Loucy (cell line): Measurements from ENCODE around the gene PTBP1.

Experiments used
- H2AFZ ChIP-seq: fragments of 200-600 bp; sonication (generic); 2 replicates; pipeline ENCODE4 v1.6.0; 2016; ENCODE audit warnings: antibody characterized with exemption, mild to moderate bottlenecking, low read length, moderate library complexity
- H3F3A ChIP-seq: fragments of 200-600 bp; 2 replicates; pipeline ENCODE4 v1.6.0; 2016; ENCODE audit warnings: antibody characterized with exemption, low read depth, mild to moderate bottlenecking
- H3K27me3 ChIP-seq: fragments of 200-600 bp; sonication (generic); 2 replicates; pipeline ENCODE4 v1.6.1; 2014; ENCODE audit warnings: low read length, mild to moderate bottlenecking; ENCODE audit not compliant: insufficient read depth, poor library complexity, severe bottlenecking
- H3K36me3 ChIP-seq: fragments of 200-600 bp; sonication (generic); 2 replicates; pipeline ENCODE4 v1.6.1; 2016; ENCODE audit warnings: low read length; ENCODE audit not compliant: insufficient read depth
- H3K4me1 ChIP-seq: fragments of 200-600 bp; sonication (generic); 2 replicates; pipeline ENCODE4 v1.5.1; 2014; ENCODE audit warnings: low read length, mild to moderate bottlenecking; ENCODE audit not compliant: insufficient read depth, poor library complexity, severe bottlenecking
- H3K4me2 ChIP-seq: fragments of 200-600 bp; sonication (generic); 2 replicates; pipeline ENCODE4 v1.6.0; 2014; ENCODE audit warnings: antibody characterized with exemption, low read length, low read depth, mild to moderate bottlenecking; ENCODE audit not compliant: poor library complexity, severe bottlenecking
- H3K4me3 ChIP-seq: fragments of 200-600 bp; sonication (generic); 2 replicates; pipeline ENCODE4 v1.5.1; 2014; ENCODE audit warnings: low read length, mild to moderate bottlenecking, mixed read lengths; ENCODE audit not compliant: poor library complexity, severe bottlenecking
- H3K79me2 ChIP-seq: fragments of 200-600 bp; sonication (generic); 2 replicates; pipeline ENCODE4 v1.6.1; 2014; ENCODE audit warnings: low read length; ENCODE audit not compliant: insufficient read depth
- H3K9ac ChIP-seq: fragments of 200-600 bp; sonication (generic); 2 replicates; pipeline ENCODE4 v1.6.0; 2014; ENCODE audit warnings: mild to moderate bottlenecking, low read depth, low read length, moderate library complexity; ENCODE audit not compliant: poor library complexity, severe bottlenecking
- H3K9me2 ChIP-seq: fragments of 200-600 bp; sonication (generic); replicated peaks from 2 replicates; pipeline ENCODE4 v1.6.1; 2016; ENCODE audit warnings: low read depth, low read length, mixed read lengths
- H3K9me3 ChIP-seq: fragments of 200-600 bp; sonication (generic); 2 replicates; pipeline ENCODE4 v1.6.1; 2014; ENCODE audit warnings: mild to moderate bottlenecking, antibody characterized with exemption, low read length, low read depth; ENCODE audit not compliant: insufficient read depth
- H4K20me1 ChIP-seq: fragments of 200-600 bp; sonication (generic); 2 replicates; pipeline ENCODE4 v1.6.0; 2014; ENCODE audit warnings: antibody characterized with exemption, low read length, mild to moderate bottlenecking; ENCODE audit not compliant: insufficient read depth, poor library complexity, severe bottlenecking
- CTCF ChIP-seq: fragments of 200-600 bp; sonication (generic); conservative IDR thresholded peaks from 2 replicates; pipeline ENCODE4 v1.5.1; 2014; ENCODE audit warnings: mild to moderate bottlenecking, antibody characterized with exemption, low read length
- EZH2phosphoT487 ChIP-seq: fragments of 200-600 bp; IDR thresholded peaks from 2 replicates; pipeline ENCODE4 v1.6.1; 2018; ENCODE audit warnings: antibody characterized with exemption, mild to moderate bottlenecking, moderate library complexity, borderline replicate concordance

The PTBP1 gene

GRCh38 chr19:806815-807421 is 9.7 kb downstream of the PTBP1 start:
- H2AFZ ChIP-seq = no peak overlapping the region
- H3K4me3 ChIP-seq = no peak overlapping the region
- peaks cover 100% of the 10 kb centered on the region; the same call in 1 of the 2 replicates for H3K36me3 ChIP-seq
- no peak overlapping the region for H3K9ac ChIP-seq
- H3K79me2 ChIP-seq = peaks cover 74% of the 10 kb centered on the region
- H3K4me2 ChIP-seq = no peak overlapping the region
- no peaks in the 10 kb centered on the region for H3K9me2 ChIP-seq
- no peaks in the 10 kb centered on the region for H3K9me3 ChIP-seq
- H3F3A ChIP-seq = peaks cover 16% of the 10 kb centered on the region; the same call in 1 of the 2 replicates
- no peak for TF ChIP-seq CTCF
- no peak for TF ChIP-seq EZH2phosphoT487
- H4K20me1 ChIP-seq = peaks cover 95% of the 10 kb centered on the region
- H3K4me1 ChIP-seq = peaks cover 2% of the 10 kb centered on the region
- no peaks in the 10 kb centered on the region for H3K27me3 ChIP-seq

- Histone ChIP-seq H3K36me3 (peaks cover 94% of the 10 kb centered on the region; the same call in 1 of the 2 replicates), H3K79me2 (peaks cover 64% of the 10 kb centered on the region), H3K27me3 (no peaks in the 10 kb centered on the region), H2AFZ (no peak overlapping the region), H3K9ac (no peak overlapping the region), H3K9me2 (no peaks in the 10 kb centered on the region), H3K4me2 (no peak overlapping the region), H3K4me3 (no peak overlapping the region), H3K9me3 (no peaks in the 10 kb centered on the region), H3F3A (peaks cover 18% of the 10 kb centered on the region; the same call in 1 of the 2 replicates), H3K4me1 (no peaks in the 10 kb centered on the region), H4K20me1 (peaks cover 86% of the 10 kb centered on the region)
- TF ChIP-seq EZH2phosphoT487 (no peak), CTCF (no peak)
These were observed 10.6 kb downstream of the PTBP1 start for GRCh38 chr19:807627-808422.

- Histone ChIP-seq H3K36me3 (peaks cover 91% of the 10 kb centered on the region; the same call in 1 of the 2 replicates), H2AFZ (no peak overlapping the region), H4K20me1 (peaks cover 83% of the 10 kb centered on the region), H3K27me3 (no peaks in the 10 kb centered on the region), H3K9me2 (no peaks in the 10 kb centered on the region), H3K4me1 (no peaks in the 10 kb centered on the region), H3F3A (peaks cover 18% of the 10 kb centered on the region; the same call in 1 of the 2 replicates), H3K9ac (no peak overlapping the region), H3K4me3 (no peak overlapping the region), H3K4me2 (no peak overlapping the region), H3K79me2 (peaks cover 59% of the 10 kb centered on the region), H3K9me3 (no peaks in the 10 kb centered on the region)
- TF ChIP-seq CTCF (no peak), EZH2phosphoT487 (no peak)
These were observed 11.1 kb downstream of the PTBP1 start for GRCh38 chr19:808423-808775.
